WERI-Rb-1 (cell line): Measurements from ENCODE around the gene ZIC2.
"Not testable (repeated sequence)": the region's sequence is repeated elsewhere in the genome, so short reads cannot be mapped to it uniquely, and the experiment has no call there.

ENCODE experiments used
- DNase-seq: peaks from one replicate; pipeline ENCODE4 v3.0.0-alpha.2; 2020
- H3K27ac ChIP-seq: fragments of 250-450 bp; sonication (Bioruptor Pico); 2 replicates; pipeline ENCODE4 v1.5.1; 2020; ENCODE audit warnings: mild to moderate bottlenecking, moderate library complexity
- H3K27me3 ChIP-seq: fragments of 250-450 bp; sonication (Bioruptor Pico); 2 replicates; pipeline ENCODE4 v1.5.1; 2021; ENCODE audit warnings: mild to moderate bottlenecking, low read depth, moderate library complexity; ENCODE audit not compliant: insufficient read depth, severe bottlenecking
- H3K36me3 ChIP-seq: fragments of 250-450 bp; sonication (Bioruptor Pico); 2 replicates; pipeline ENCODE4 v1.5.1; 2020; ENCODE audit warnings: mild to moderate bottlenecking, moderate library complexity
- H3K4me3 ChIP-seq: 2 replicates; pipeline ENCODE4 v1.5.1; 2011; ENCODE audit warnings: low read depth, mild to moderate bottlenecking, control low read depth, low read length
- H3K9me3 ChIP-seq: fragments of 250-450 bp; sonication (Bioruptor Pico); 2 replicates; pipeline ENCODE4 v1.5.1; 2021; ENCODE audit warnings: mild to moderate bottlenecking, moderate library complexity; ENCODE audit not compliant: severe bottlenecking
- TF ChIP-seq, protein P1 (sequence below): IDR thresholded peaks from 2 replicates; pipeline ENCODE4 v1.5.1; 2011; ENCODE audit warnings: low read depth, mild to moderate bottlenecking, control low read depth, inconsistent platforms, low read length

The ZIC2 gene

DNA sequence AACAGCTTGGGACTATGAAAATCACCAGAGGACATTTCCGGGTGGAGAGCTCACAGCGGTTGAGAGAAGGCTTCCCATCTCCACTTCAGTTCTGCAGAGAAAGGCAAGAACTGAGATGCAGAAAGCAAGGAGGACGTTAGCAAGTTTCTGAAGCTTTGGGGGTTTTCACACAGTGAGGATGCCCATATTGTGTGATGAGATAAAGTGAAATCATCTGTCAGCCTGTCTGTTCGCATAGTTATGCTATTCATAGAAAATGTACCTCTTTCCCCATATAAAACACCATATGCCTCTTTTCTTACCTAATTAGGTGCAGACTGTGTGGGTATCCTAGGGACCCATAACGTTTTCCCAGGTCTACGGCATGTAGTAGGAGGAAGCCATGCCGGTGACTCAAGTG, 37.5 kb upstream of the ZIC2 start:
- TF ChIP-seq, protein P1, sequence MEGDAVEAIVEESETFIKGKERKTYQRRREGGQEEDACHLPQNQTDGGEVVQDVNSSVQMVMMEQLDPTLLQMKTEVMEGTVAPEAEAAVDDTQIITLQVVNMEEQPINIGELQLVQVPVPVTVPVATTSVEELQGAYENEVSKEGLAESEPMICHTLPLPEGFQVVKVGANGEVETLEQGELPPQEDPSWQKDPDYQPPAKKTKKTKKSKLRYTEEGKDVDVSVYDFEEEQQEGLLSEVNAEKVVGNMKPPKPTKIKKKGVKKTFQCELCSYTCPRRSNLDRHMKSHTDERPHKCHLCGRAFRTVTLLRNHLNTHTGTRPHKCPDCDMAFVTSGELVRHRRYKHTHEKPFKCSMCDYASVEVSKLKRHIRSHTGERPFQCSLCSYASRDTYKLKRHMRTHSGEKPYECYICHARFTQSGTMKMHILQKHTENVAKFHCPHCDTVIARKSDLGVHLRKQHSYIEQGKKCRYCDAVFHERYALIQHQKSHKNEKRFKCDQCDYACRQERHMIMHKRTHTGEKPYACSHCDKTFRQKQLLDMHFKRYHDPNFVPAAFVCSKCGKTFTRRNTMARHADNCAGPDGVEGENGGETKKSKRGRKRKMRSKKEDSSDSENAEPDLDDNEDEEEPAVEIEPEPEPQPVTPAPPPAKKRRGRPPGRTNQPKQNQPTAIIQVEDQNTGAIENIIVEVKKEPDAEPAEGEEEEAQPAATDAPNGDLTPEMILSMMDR: no peak
- no peaks in the 10 kb centered on the region for H3K9me3 ChIP-seq
- H3K4me3 ChIP-seq: no peak overlapping the region
- no peak overlapping the region for H3K27ac ChIP-seq
- H3K36me3 ChIP-seq: no peaks in the 10 kb centered on the region
- DNase-seq: no peak
- H3K27me3 ChIP-seq: no peaks in the 10 kb centered on the region

- TF ChIP-seq, protein P1: no peak
- no peak for DNase-seq
- Histone ChIP-seq H3K36me3 (no peaks in the 10 kb centered on the region), H3K27me3 (no peaks in the 10 kb centered on the region), H3K9me3 (no peaks in the 10 kb centered on the region), H3K4me3 (no peak overlapping the region), H3K27ac (no peak overlapping the region)
These were observed 37.0 kb upstream of the ZIC2 start for GRCh38 chr13:99944606-99945005.

GRCh38 chr13:99945515-99945914, 36.1 kb upstream of the ZIC2 start:
- not testable (repeated sequence) for H3K27ac ChIP-seq, H3K27me3 ChIP-seq, H3K36me3 ChIP-seq, H3K9me3 ChIP-seq, DNase-seq, H3K4me3 ChIP-seq

- H3K4me3 ChIP-seq: no peak overlapping the region
- no peaks in the 10 kb centered on the region for H3K9me3 ChIP-seq
- H3K36me3 ChIP-seq: no peaks in the 10 kb centered on the region
- DNase-seq: no peak
- TF ChIP-seq, protein P1: no peak
- no peaks in the 10 kb centered on the region for H3K27me3 ChIP-seq
- no peak overlapping the region for H3K27ac ChIP-seq
These were observed 33.9 kb upstream of the ZIC2 start for GRCh38 chr13:99947666-99948065.

DNA sequence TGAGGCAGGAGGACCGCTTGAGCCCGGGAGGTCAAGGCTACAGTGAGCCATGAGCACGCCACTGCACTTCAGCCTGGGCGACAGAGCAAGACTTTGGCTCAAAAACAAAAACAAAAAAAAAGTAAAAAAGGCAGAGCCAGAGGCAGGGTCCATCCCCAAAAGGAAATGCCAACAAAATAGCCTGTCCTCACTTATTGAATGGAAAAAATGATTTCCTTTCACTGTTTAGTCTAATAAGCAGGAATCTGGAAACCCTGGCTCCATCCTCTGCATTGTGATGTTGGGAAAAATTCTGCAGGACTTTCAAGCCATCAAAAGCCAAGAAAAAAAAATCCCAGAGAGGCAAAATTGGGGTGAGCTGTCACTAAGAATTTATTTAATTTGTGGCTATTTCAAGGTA, 33.2 kb upstream of the ZIC2 start:
- no peak for DNase-seq
- TF ChIP-seq, protein P1: no peak
- Histone ChIP-seq H3K27me3 (no peaks in the 10 kb centered on the region), H3K9me3 (no peaks in the 10 kb centered on the region), H3K4me3 (no peak overlapping the region), H3K27ac (no peak overlapping the region), H3K36me3 (no peaks in the 10 kb centered on the region)

DNA sequence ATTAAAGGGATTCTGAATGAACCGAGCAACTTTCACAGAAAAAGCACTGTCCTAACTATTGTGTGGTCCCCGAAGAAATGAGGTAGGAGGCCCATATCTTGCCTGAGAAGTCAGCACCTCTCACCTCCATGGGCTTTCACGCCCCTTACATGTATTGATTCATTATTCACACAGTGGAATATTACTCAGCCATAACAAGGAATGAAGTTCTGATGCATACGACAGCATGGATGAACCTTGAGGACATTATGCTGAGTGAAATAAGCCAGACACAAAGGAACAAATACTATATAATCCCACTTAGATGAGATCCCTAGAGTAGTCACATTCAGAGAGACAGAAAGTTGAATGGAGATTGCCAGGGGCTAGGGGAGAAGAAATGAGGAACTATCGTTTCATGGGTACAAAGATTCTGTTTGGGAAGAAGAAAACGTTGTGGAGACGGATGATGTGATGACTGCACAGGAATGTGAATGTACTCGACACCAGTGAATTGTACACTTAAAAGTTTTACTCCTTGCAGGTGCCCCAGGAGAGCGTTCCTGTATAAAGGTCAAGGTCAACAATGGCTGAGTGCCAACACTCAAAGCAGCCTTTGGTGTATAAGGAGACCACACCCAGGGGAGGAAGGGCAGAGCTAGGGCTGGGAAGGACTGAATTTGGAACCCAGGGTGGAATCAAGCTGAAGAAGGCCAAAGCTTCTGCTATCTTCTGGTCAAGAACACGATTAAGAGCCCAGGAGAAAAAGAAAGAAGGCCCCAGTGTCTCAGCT, 32.5 kb upstream of the ZIC2 start:
- TF ChIP-seq, protein P1: no peak
- no peak overlapping the region for H3K27ac ChIP-seq
- H3K9me3 ChIP-seq: no peaks in the 10 kb centered on the region
- H3K36me3 ChIP-seq: no peaks in the 10 kb centered on the region
- no peaks in the 10 kb centered on the region for H3K27me3 ChIP-seq
- no peak for DNase-seq
- H3K4me3 ChIP-seq: no peak overlapping the region
